ENCODE data around the gene COL13A1. TPM values are rescaled to one million over a fixed set of nuclear protein-coding genes. Genes with fewer than 3 reads are reported as not detected.

The COL13A1 gene
- total RNA-seq, 1 experiment from 2014 or later = 3.6 TPM

- no peak for DNase-seq
- H4K5ac ChIP-seq (ENCODE audit: insufficient read length, low read depth, low read length) = no peak overlapping the region
- peaks cover 6% of the 10 kb centered on the region; the same call in 1 of the 2 replicates for H3K4me1 ChIP-seq (ENCODE audit: insufficient read depth, low read length)
- no peaks in the 10 kb centered on the region for H4K20me1 ChIP-seq (ENCODE audit: control insufficient read depth, insufficient read depth, insufficient read length)
- H2BK20ac ChIP-seq (ENCODE audit: low read depth, low read length, poor library complexity, severe bottlenecking) = no peak overlapping the region
- H2BK120ac ChIP-seq (ENCODE audit: low read depth, low read length, poor library complexity, severe bottlenecking) = no peak overlapping the region
- peaks cover 67% of the 10 kb centered on the region for H3K27me3 Mint-ChIP-seq (ENCODE audit: low read depth)
- no peak overlapping the region for H4K91ac ChIP-seq (ENCODE audit: insufficient read length, low read depth, low read length)
- H2AK5ac ChIP-seq (ENCODE audit: insufficient read length, low read length) = no peak overlapping the region
- WGBS (ENCODE audit: extremely low coverage, insufficient read length, low lambda C conversion rate) = no CpG with 5 or more reads among the region's 7 CpGs
- no peak for TF ChIP-seq CTCF (conservative IDR thresholded peaks at IDR 0.05)
- H3K9me3 ChIP-seq (ENCODE audit: control insufficient read depth, low read depth, low read length) = no peaks in the 10 kb centered on the region
- H4K8ac ChIP-seq (replicated peaks; ENCODE audit: insufficient read length, low read depth, low read length) = no peak overlapping the region
- no peak overlapping the region for H3K27ac ChIP-seq (ENCODE audit: insufficient read length, low read depth, low read length)
- peaks cover 21% of the 10 kb centered on the region for H3K23me2 ChIP-seq (ENCODE audit: insufficient read length, low read depth, low read length, poor library complexity, severe bottlenecking)
- H2BK15ac ChIP-seq (ENCODE audit: low read depth, low read length) = no peak overlapping the region
- no peak overlapping the region for H3K4ac ChIP-seq (ENCODE audit: low read depth, low read length)
- H3K23ac ChIP-seq (ENCODE audit: insufficient read length, low read depth, low read length) = no peak overlapping the region
- H2BK12ac ChIP-seq (ENCODE audit: insufficient read length, low read depth, low read length) = no peak overlapping the region
- no peak overlapping the region for H3T11ph ChIP-seq (ENCODE audit: low read length)
- H3K14ac ChIP-seq (ENCODE audit: insufficient read depth, low read length) = no peak overlapping the region
- no peaks in the 10 kb centered on the region for H3K36me3 Mint-ChIP-seq (ENCODE audit: insufficient read depth in 1 of 3, low read depth in 3 of 3)
- no peaks in the 10 kb centered on the region for H3K79me1 ChIP-seq (ENCODE audit: insufficient read depth, low read depth, low read length, poor library complexity, severe bottlenecking)
- no peaks in the 10 kb centered on the region for H3K79me2 ChIP-seq (ENCODE audit: insufficient read depth, low read length)
- H2AFZ ChIP-seq (ENCODE audit: low read length) = no peak overlapping the region
- no peak overlapping the region for H3K27ac Mint-ChIP-seq
- no peak overlapping the region for H3K18ac ChIP-seq (ENCODE audit: insufficient read length, low read depth, low read length)
- H3K4me1 Mint-ChIP-seq = peaks cover 47 to 58% of the 10 kb centered on the region in 2 experiments
- no peak overlapping the region for H3K9ac ChIP-seq (ENCODE audit: extremely low read depth, insufficient read length, low read length)
- H3K9me3 Mint-ChIP-seq = no peaks in the 10 kb centered on the region; a peak in 1 of 5 replicates
- no peak overlapping the region for H2BK5ac ChIP-seq (ENCODE audit: insufficient read length, low read length)
- H3K4me3 Mint-ChIP-seq = peak overlapping the region; percentile 50 to 61; a peak in 3 of 5 replicates
- no peak overlapping the region for H3K56ac ChIP-seq (ENCODE audit: insufficient read length, low read depth, low read length)
- peaks cover 8% of the 10 kb centered on the region; the same call in 1 of the 2 replicates for H3K27me3 ChIP-seq (ENCODE audit: insufficient read depth, low read length)
- H3K4me2 ChIP-seq (ENCODE audit: insufficient read depth, insufficient read length, low read length) = no peak overlapping the region
Measured at GRCh38 chr10:69803809-69804208, 2.1 kb downstream of the COL13A1 start.

Data from H9 (cell line).